Fibroblast of skin of scalp (primary cell): Measurements from ENCODE around the gene ATP2A3.
A peak's percentile ranks its signal among the peaks of the same experiment; 100 is the strongest.

ENCODE experiments used
- DNase-seq: peaks from one replicate; pipeline ENCODE4 v3.0.0-alpha.2; 2013

ATP2A3 gene

GRCh38 chr17:3910420-3911270, 53.6 kb downstream of the ATP2A3 start:
- DNase-seq, result no peak

GRCh38 chr17:3909257-3909656, 55.0 kb downstream of the ATP2A3 start:
- no peak for DNase-seq

GRCh38 chr17:3907483-3908216, 56.6 kb downstream of the ATP2A3 start:
- DNase-seq, result no peak

- no peak for DNase-seq
Measured at GRCh38 chr17:3906881-3907280, 57.4 kb downstream of the ATP2A3 start.

- DNase-seq, result no peak
Measured at GRCh38 chr17:3905017-3905520, 59.2 kb downstream of the ATP2A3 start.

GRCh38 chr17:3904501-3904900, 59.7 kb downstream of the ATP2A3 start:
- no peak for DNase-seq

GRCh38 chr17:3903881-3904290, 60.4 kb downstream of the ATP2A3 start:
- no peak for DNase-seq

- no peak for DNase-seq
Measured at GRCh38 chr17:3903051-3903825, 61.0 kb downstream of the ATP2A3 start.

GRCh38 chr17:3900646-3901045, 63.6 kb downstream of the ATP2A3 start:
- DNase-seq, result no peak

GRCh38 chr17:3897731-3898130, 66.5 kb downstream of the ATP2A3 start:
- DNase-seq, result no peak

- no peak for DNase-seq
Measured at GRCh38 chr17:3896968-3897235, 67.3 kb downstream of the ATP2A3 start.

- no peak for DNase-seq
Measured at GRCh38 chr17:3896108-3896967, 67.9 kb downstream of the ATP2A3 start.

- no peak for DNase-seq
Measured at GRCh38 chr17:3895354-3895753, 68.9 kb downstream of the ATP2A3 start.

GRCh38 chr17:3894911-3895343, 69.3 kb downstream of the ATP2A3 start:
- peak; percentile 34 for DNase-seq

- DNase-seq, result no peak
Measured at GRCh38 chr17:3894188-3894587, 70.0 kb downstream of the ATP2A3 start.

- no peak for DNase-seq
Measured at GRCh38 chr17:3893720-3894116, 70.5 kb downstream of the ATP2A3 start.

GRCh38 chr17:3893003-3893719, 71.1 kb downstream of the ATP2A3 start, which contains the start of gene CAMKK1:
Gene CAMKK1 (minus strand): TSS chr17:3893053. CDS start chr17:3885687, 7,366 bp downstream.
- DNase-seq, result peak; percentile 87

- DNase-seq, result peak; percentile 53
Measured at GRCh38 chr17:3892095-3892998, 71.9 kb downstream of the ATP2A3 start.

- no peak for DNase-seq
Measured at GRCh38 chr17:3891626-3892094, 72.6 kb downstream of the ATP2A3 start.

- no peak for DNase-seq
Measured at GRCh38 chr17:3890878-3891219, 73.4 kb downstream of the ATP2A3 start.
